ENCODE results near the gene ASB1.

Gene ASB1

GRCh38 chr2:238459081-238459629 lies 32.4 kb downstream of the ASB1 start:
- H3K27me3 ChIP-seq (ENCODE audit: insufficient read depth, poor library complexity, severe bottlenecking): no peaks in the 10 kb centered on the region
- H3K4me3 ChIP-seq (replicated peaks; ENCODE audit: insufficient read depth, low read length): no peak overlapping the region
- no peak overlapping the region for H3K27ac ChIP-seq (replicated peaks)
- no peak for DNase-seq (ENCODE audit: low read depth in 1 of 2, low spot score in 1 of 2)
- TF ChIP-seq CTCF (IDR thresholded peaks at IDR 0.05; ENCODE audit: insufficient read depth, low read length) (no peak), REST (IDR thresholded peaks at IDR 0.05; ENCODE audit: insufficient replicate concordance, low read depth) (no peak), SPI1 (IDR thresholded peaks at IDR 0.05; ENCODE audit: borderline replicate concordance, low read depth) (no peak), GABPA (IDR thresholded peaks at IDR 0.05; ENCODE audit: low read depth) (no peak), POLR2AphosphoS5 (IDR thresholded peaks at IDR 0.05; ENCODE audit: low read depth) (no peak)

GRCh38 chr2:238461051-238461450 lies 34.3 kb downstream of the ASB1 start:
- TF ChIP-seq GABPA (IDR thresholded peaks at IDR 0.05; ENCODE audit: low read depth) (no peak), CTCF (IDR thresholded peaks at IDR 0.05; ENCODE audit: insufficient read depth, low read length) (no peak), POLR2AphosphoS5 (IDR thresholded peaks at IDR 0.05; ENCODE audit: low read depth) (no peak), SPI1 (IDR thresholded peaks at IDR 0.05; ENCODE audit: borderline replicate concordance, low read depth) (no peak), REST (IDR thresholded peaks at IDR 0.05; ENCODE audit: insufficient replicate concordance, low read depth) (no peak)
- no peak overlapping the region for H3K27ac ChIP-seq (replicated peaks)
- no peak for DNase-seq (ENCODE audit: low read depth in 1 of 2, low spot score in 1 of 2)
- H3K27me3 ChIP-seq (ENCODE audit: insufficient read depth, poor library complexity, severe bottlenecking): no peaks in the 10 kb centered on the region
- no peak overlapping the region for H3K4me3 ChIP-seq (replicated peaks; ENCODE audit: insufficient read depth, low read length)

GRCh38 chr2:238461491-238461890 lies 34.8 kb downstream of the ASB1 start:
- TF ChIP-seq GABPA (IDR thresholded peaks at IDR 0.05; ENCODE audit: low read depth): no peak
- TF ChIP-seq REST (IDR thresholded peaks at IDR 0.05; ENCODE audit: insufficient replicate concordance, low read depth): no peak
- no peak for TF ChIP-seq SPI1 (IDR thresholded peaks at IDR 0.05; ENCODE audit: borderline replicate concordance, low read depth)
- no peak for TF ChIP-seq CTCF (IDR thresholded peaks at IDR 0.05; ENCODE audit: insufficient read depth, low read length)
- H3K27me3 ChIP-seq (ENCODE audit: insufficient read depth, poor library complexity, severe bottlenecking): no peaks in the 10 kb centered on the region
- no peak for DNase-seq (ENCODE audit: low read depth in 1 of 2, low spot score in 1 of 2)
- H3K27ac ChIP-seq (replicated peaks): no peak overlapping the region
- no peak overlapping the region for H3K4me3 ChIP-seq (replicated peaks; ENCODE audit: insufficient read depth, low read length)

All from HL-60 (cell line).